ENCODE measurements around the gene TRPM1. TPM values are rescaled to one million over a fixed set of nuclear protein-coding genes. Genes with fewer than 3 reads are reported as not detected.

The TRPM1 gene
- total RNA-seq, 1 experiment from 2014 or later, result 0.77 TPM

GRCh38 chr15:31019986-31020385 is 81.5 kb downstream of the TRPM1 start:
- no peaks in the 10 kb centered on the region for H3K36me3 Mint-ChIP-seq
- no peak for ATAC-seq
- H3K9me3 Mint-ChIP-seq, result no peaks in the 10 kb centered on the region
- H3K27ac Mint-ChIP-seq, result no peak overlapping the region
- CTCF ChIA-PET, result no interaction called here
- no peaks in the 10 kb centered on the region for H3K27me3 Mint-ChIP-seq (ENCODE audit: low read depth)
- POLR2A ChIA-PET, result no interaction called here
- no peak for DNase-seq (ENCODE audit: low spot score)
- peaks cover 26% of the 10 kb centered on the region for H3K4me1 Mint-ChIP-seq
- TF ChIP-seq NFE2L1 (CRISPR knock-in tag; IDR thresholded peaks at IDR 0.05) (no peak), ATF6 (CRISPR knock-in tag; IDR thresholded peaks at IDR 0.05) (no peak), ZNF425 (CRISPR knock-in tag; conservative IDR thresholded peaks at IDR 0.05) (no peak), PRRX2 (CRISPR knock-in tag; IDR thresholded peaks at IDR 0.05) (no peak), ZNF423 (CRISPR knock-in tag; IDR thresholded peaks at IDR 0.05) (no peak)
- no peak overlapping the region for H3K4me3 Mint-ChIP-seq

GRCh38 chr15:31017311-31017710 is 84.2 kb downstream of the TRPM1 start:
- H3K27ac Mint-ChIP-seq, result no peak overlapping the region
- DNase-seq (ENCODE audit: low spot score) (no peak), ATAC-seq (no peak)
- H3K4me1 Mint-ChIP-seq, result peaks cover 19% of the 10 kb centered on the region
- CTCF ChIA-PET, result no interaction called here
- TF ChIP-seq PRRX2 (CRISPR knock-in tag; IDR thresholded peaks at IDR 0.05) (no peak), HMGXB4 (CRISPR knock-in tag; IDR thresholded peaks at IDR 0.05) (no peak), EMX1 (CRISPR knock-in tag; IDR thresholded peaks at IDR 0.05) (no peak), NR3C1 (CRISPR knock-in tag; conservative IDR thresholded peaks at IDR 0.05; ENCODE audit: low read depth) (no peak), ZBTB43 (CRISPR knock-in tag; IDR thresholded peaks at IDR 0.05) (no peak), CBFB (CRISPR knock-in tag; IDR thresholded peaks at IDR 0.05; ENCODE audit: low read depth) (no peak), SP1 (CRISPR knock-in tag; conservative IDR thresholded peaks at IDR 0.05) (no peak), ZBTB21 (CRISPR knock-in tag; IDR thresholded peaks at IDR 0.05; ENCODE audit: borderline replicate concordance) (no peak), ZNF396 (CRISPR knock-in tag; IDR thresholded peaks at IDR 0.05; ENCODE audit: borderline replicate concordance) (no peak), IRF2 (CRISPR knock-in tag; IDR thresholded peaks at IDR 0.05; ENCODE audit: borderline replicate concordance, low read depth) (no peak), USF1 (CRISPR knock-in tag; IDR thresholded peaks at IDR 0.05) (no peak), FOXK1 (CRISPR knock-in tag; IDR thresholded peaks at IDR 0.05) (no peak), E2F4 (CRISPR knock-in tag; IDR thresholded peaks at IDR 0.05; ENCODE audit: borderline replicate concordance, low read depth) (no peak), CREB1 (CRISPR knock-in tag; IDR thresholded peaks at IDR 0.05) (no peak), IRF1 (CRISPR knock-in tag; IDR thresholded peaks at IDR 0.05) (no peak), MYBL2 (CRISPR knock-in tag; IDR thresholded peaks at IDR 0.05) (no peak), ATF3 (CRISPR knock-in tag; conservative IDR thresholded peaks at IDR 0.05) (no peak), ZNF263 (CRISPR knock-in tag; IDR thresholded peaks at IDR 0.05; ENCODE audit: low read depth) (no peak), ZNF219 (CRISPR knock-in tag; IDR thresholded peaks at IDR 0.05; ENCODE audit: borderline replicate concordance) (no peak), E2F5 (CRISPR knock-in tag; IDR thresholded peaks at IDR 0.05) (no peak)
- H3K9me3 Mint-ChIP-seq, result peaks cover 5% of the 10 kb centered on the region; the same call in 1 of the 2 replicates
- no peak overlapping the region for H3K4me3 Mint-ChIP-seq
- H3K36me3 Mint-ChIP-seq, result no peaks in the 10 kb centered on the region
- POLR2A ChIA-PET, result no interaction called here
- no peaks in the 10 kb centered on the region for H3K27me3 Mint-ChIP-seq (ENCODE audit: low read depth)

Data from WTC11 (cell line).